ENCODE measurements around the gene RETSAT.
A peak's percentile ranks its signal among the peaks of the same experiment; 100 is the strongest.
"Not testable (repeated sequence)": the region's sequence is repeated elsewhere in the genome, so short reads cannot be mapped to it uniquely, and the experiment has no call there.

Gene RETSAT

GRCh38 chr2:85323988-85324367 is 30.4 kb downstream of the RETSAT start:
- not testable (repeated sequence) for H3K27ac ChIP-seq (ENCODE audit: low read length); H3K4me3 ChIP-seq (ENCODE audit: low read length in 2 of 2); H3K27me3 ChIP-seq (ENCODE audit: control insufficient read depth in 1 of 2, insufficient read depth in 2 of 2, low read length in 2 of 2); H3K9ac ChIP-seq (ENCODE audit: low read length in 2 of 2); H3K9me3 ChIP-seq (ENCODE audit: control insufficient read depth in 2 of 2, low read length in 2 of 2)
- Histone ChIP-seq H3K4me1 (ENCODE audit: control insufficient read depth, insufficient read depth, low read length) (peaks cover 40% of the 10 kb centered on the region), H3K36me3 (ENCODE audit: control insufficient read depth in 2 of 2, insufficient read depth in 2 of 2, low read length in 2 of 2) (peaks cover 43% of the 10 kb centered on the region in 2 donors)

GRCh38 chr2:85323351-85323987 is 30.9 kb downstream of the RETSAT start:
- Histone ChIP-seq H3K27ac (ENCODE audit: low read length) (no peak overlapping the region), H3K4me1 (ENCODE audit: control insufficient read depth, insufficient read depth, low read length) (peaks cover 40% of the 10 kb centered on the region), H3K36me3 (ENCODE audit: control insufficient read depth in 2 of 2, insufficient read depth in 2 of 2, low read length in 2 of 2) (peaks cover 43 to 44% of the 10 kb centered on the region in 2 donors), H3K9me3 (ENCODE audit: control insufficient read depth in 2 of 2, low read length in 2 of 2) (no peaks in the 10 kb centered on the region), H3K27me3 (ENCODE audit: control insufficient read depth in 1 of 2, insufficient read depth in 2 of 2, low read length in 2 of 2) (no peaks in the 10 kb centered on the region), H3K9ac (ENCODE audit: low read length in 2 of 2) (no peak overlapping the region), H3K4me3 (ENCODE audit: low read length in 2 of 2) (no peak overlapping the region)

- Histone ChIP-seq H3K4me3 (ENCODE audit: low read length in 2 of 2) (no peak overlapping the region), H3K9ac (ENCODE audit: low read length in 2 of 2) (peak overlapping the region in 1 of 2 donors; percentile 5), H3K27ac (ENCODE audit: low read length) (no peak overlapping the region), H3K27me3 (ENCODE audit: control insufficient read depth in 1 of 2, insufficient read depth in 2 of 2, low read length in 2 of 2) (no peaks in the 10 kb centered on the region), H3K9me3 (ENCODE audit: control insufficient read depth in 2 of 2, low read length in 2 of 2) (no peaks in the 10 kb centered on the region), H3K4me1 (ENCODE audit: control insufficient read depth, insufficient read depth, low read length) (peaks cover 17% of the 10 kb centered on the region), H3K36me3 (ENCODE audit: control insufficient read depth in 2 of 2, insufficient read depth in 2 of 2, low read length in 2 of 2) (peaks cover 53 to 61% of the 10 kb centered on the region in 2 donors)
These were observed 34.5 kb downstream of the RETSAT start for GRCh38 chr2:85319796-85320195.

- Histone ChIP-seq H3K4me1 (ENCODE audit: control insufficient read depth, insufficient read depth, low read length) (peaks cover 16% of the 10 kb centered on the region), H3K27ac (ENCODE audit: low read length) (no peak overlapping the region), H3K4me3 (ENCODE audit: low read length in 2 of 2) (no peak overlapping the region)
These were observed 35.9 kb downstream of the RETSAT start for GRCh38 chr2:85318222-85319074.

GRCh38 chr2:85315921-85316320 is 38.4 kb downstream of the RETSAT start:
- H3K27ac ChIP-seq (ENCODE audit: low read length); H3K9ac ChIP-seq (ENCODE audit: low read length in 2 of 2); H3K4me1 ChIP-seq (ENCODE audit: control insufficient read depth, insufficient read depth, low read length); H3K27me3 ChIP-seq (ENCODE audit: control insufficient read depth in 1 of 2, insufficient read depth in 2 of 2, low read length in 2 of 2); H3K9me3 ChIP-seq (ENCODE audit: control insufficient read depth in 2 of 2, low read length in 2 of 2); H3K4me3 ChIP-seq (ENCODE audit: low read length in 2 of 2): not testable (repeated sequence)
- H3K36me3 ChIP-seq (ENCODE audit: control insufficient read depth in 2 of 2, insufficient read depth in 2 of 2, low read length in 2 of 2), result peaks cover 26 to 37% of the 10 kb centered on the region in 2 donors

More at GRCh38 chr2:85318222-85319074, 35.9 kb downstream of the RETSAT start:
- Histone ChIP-seq H3K9me3 (ENCODE audit: control insufficient read depth in 2 of 2, low read length in 2 of 2) (no peaks in the 10 kb centered on the region), H3K9ac (ENCODE audit: low read length in 2 of 2) (no peak overlapping the region), H3K36me3 (ENCODE audit: control insufficient read depth in 2 of 2, insufficient read depth in 2 of 2, low read length in 2 of 2) (peaks cover 47 to 53% of the 10 kb centered on the region in 2 donors), H3K27me3 (ENCODE audit: control insufficient read depth in 1 of 2, insufficient read depth in 2 of 2, low read length in 2 of 2) (no peaks in the 10 kb centered on the region)

GRCh38 chr2:85314884-85315242 is 39.5 kb downstream of the RETSAT start:
- no peaks in the 10 kb centered on the region for H3K27me3 ChIP-seq (ENCODE audit: control insufficient read depth in 1 of 2, insufficient read depth in 2 of 2, low read length in 2 of 2)
- H3K9ac ChIP-seq (ENCODE audit: low read length in 2 of 2), result no peak overlapping the region
- no peak overlapping the region for H3K4me3 ChIP-seq (ENCODE audit: low read length in 2 of 2)
- H3K36me3 ChIP-seq (ENCODE audit: control insufficient read depth in 2 of 2, insufficient read depth in 2 of 2, low read length in 2 of 2), result peaks cover 21 to 29% of the 10 kb centered on the region in 2 donors
- H3K9me3 ChIP-seq (ENCODE audit: control insufficient read depth in 2 of 2, low read length in 2 of 2), result no peaks in the 10 kb centered on the region
- H3K27ac ChIP-seq (ENCODE audit: low read length), result no peak overlapping the region
- H3K4me1 ChIP-seq (ENCODE audit: control insufficient read depth, insufficient read depth, low read length), result peaks cover 9% of the 10 kb centered on the region

- peaks cover 15% of the 10 kb centered on the region for H3K4me1 ChIP-seq (ENCODE audit: control insufficient read depth, insufficient read depth, low read length)
- no peak overlapping the region for H3K9ac ChIP-seq (ENCODE audit: low read length in 2 of 2)
- H3K36me3 ChIP-seq (ENCODE audit: control insufficient read depth in 2 of 2, insufficient read depth in 2 of 2, low read length in 2 of 2), result peaks cover 21 to 22% of the 10 kb centered on the region in 2 donors
- no peak overlapping the region for H3K4me3 ChIP-seq (ENCODE audit: low read length in 2 of 2)
- no peaks in the 10 kb centered on the region for H3K27me3 ChIP-seq (ENCODE audit: control insufficient read depth in 1 of 2, insufficient read depth in 2 of 2, low read length in 2 of 2)
- H3K9me3 ChIP-seq (ENCODE audit: control insufficient read depth in 2 of 2, low read length in 2 of 2), result no peaks in the 10 kb centered on the region
- H3K27ac ChIP-seq (ENCODE audit: low read length), result no peak overlapping the region
These were observed 41.9 kb downstream of the RETSAT start for GRCh38 chr2:85312404-85312803.

- H3K4me3 ChIP-seq (ENCODE audit: low read length in 2 of 2), result no peak overlapping the region
- H3K9ac ChIP-seq (ENCODE audit: low read length in 2 of 2), result no peak overlapping the region
- no peak overlapping the region for H3K27ac ChIP-seq (ENCODE audit: low read length)
- peaks cover 15% of the 10 kb centered on the region for H3K4me1 ChIP-seq (ENCODE audit: control insufficient read depth, insufficient read depth, low read length)
- peaks cover 24 to 27% of the 10 kb centered on the region in 2 donors for H3K36me3 ChIP-seq (ENCODE audit: control insufficient read depth in 2 of 2, insufficient read depth in 2 of 2, low read length in 2 of 2)
- no peaks in the 10 kb centered on the region for H3K27me3 ChIP-seq (ENCODE audit: control insufficient read depth in 1 of 2, insufficient read depth in 2 of 2, low read length in 2 of 2)
- H3K9me3 ChIP-seq (ENCODE audit: control insufficient read depth in 2 of 2, low read length in 2 of 2), result no peaks in the 10 kb centered on the region
These were observed 44.0 kb downstream of the RETSAT start for GRCh38 chr2:85310330-85310729.

GRCh38 chr2:85309699-85310321 is 44.5 kb downstream of the RETSAT start:
- Histone ChIP-seq H3K27me3 (ENCODE audit: control insufficient read depth in 1 of 2, insufficient read depth in 2 of 2, low read length in 2 of 2) (no peaks in the 10 kb centered on the region), H3K4me3 (ENCODE audit: low read length in 2 of 2) (no peak overlapping the region), H3K27ac (ENCODE audit: low read length) (peak overlapping the region; percentile 24), H3K9me3 (ENCODE audit: control insufficient read depth in 2 of 2, low read length in 2 of 2) (no peaks in the 10 kb centered on the region), H3K4me1 (ENCODE audit: control insufficient read depth, insufficient read depth, low read length) (peaks cover 15% of the 10 kb centered on the region), H3K9ac (ENCODE audit: low read length in 2 of 2) (no peak overlapping the region), H3K36me3 (ENCODE audit: control insufficient read depth in 2 of 2, insufficient read depth in 2 of 2, low read length in 2 of 2) (peaks cover 25 to 28% of the 10 kb centered on the region in 2 donors)

GRCh38 chr2:85308896-85309555 is 45.3 kb downstream of the RETSAT start:
- Histone ChIP-seq H3K9ac (ENCODE audit: low read length in 2 of 2) (no peak overlapping the region), H3K36me3 (ENCODE audit: control insufficient read depth in 2 of 2, insufficient read depth in 2 of 2, low read length in 2 of 2) (peaks cover 27 to 29% of the 10 kb centered on the region in 2 donors), H3K4me1 (ENCODE audit: control insufficient read depth, insufficient read depth, low read length) (peaks cover 10% of the 10 kb centered on the region), H3K9me3 (ENCODE audit: control insufficient read depth in 2 of 2, low read length in 2 of 2) (no peaks in the 10 kb centered on the region), H3K27me3 (ENCODE audit: control insufficient read depth in 1 of 2, insufficient read depth in 2 of 2, low read length in 2 of 2) (no peaks in the 10 kb centered on the region), H3K4me3 (ENCODE audit: low read length in 2 of 2) (no peak overlapping the region), H3K27ac (ENCODE audit: low read length) (peak overlapping the region; percentile 24)

Measured in stomach smooth muscle (tissue), 2 donors.